ENCODE results near the gene PIGT.

Gene PIGT

GRCh38 chr20:45415822-45416637, at the start of gene PIGT:
TSS of gene PIGT (plus strand) at chr20:45416141. CDS start at chr20:45416157, 16 bp downstream.
- FAIRE-seq = no peak

DNA sequence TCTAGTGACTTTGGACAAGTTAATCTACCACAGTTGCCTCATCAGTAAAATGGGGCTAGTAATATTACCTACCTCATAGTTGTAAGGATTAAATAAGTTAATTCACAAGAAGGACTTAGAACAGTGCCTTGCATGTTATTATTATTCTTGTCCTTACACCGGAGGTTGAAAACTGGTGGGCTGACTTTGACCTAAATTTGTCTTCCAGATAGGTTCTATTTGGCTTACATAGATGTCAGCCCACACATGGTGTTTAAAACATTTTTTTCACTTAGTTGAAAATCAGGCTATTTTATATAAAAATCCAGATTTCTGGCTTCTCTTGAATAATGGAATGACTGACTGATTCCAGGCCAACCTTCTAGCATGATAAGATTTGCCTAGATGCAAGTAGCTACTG, 49.7 kb upstream of the PIGT start:
- no peak for FAIRE-seq

DNA sequence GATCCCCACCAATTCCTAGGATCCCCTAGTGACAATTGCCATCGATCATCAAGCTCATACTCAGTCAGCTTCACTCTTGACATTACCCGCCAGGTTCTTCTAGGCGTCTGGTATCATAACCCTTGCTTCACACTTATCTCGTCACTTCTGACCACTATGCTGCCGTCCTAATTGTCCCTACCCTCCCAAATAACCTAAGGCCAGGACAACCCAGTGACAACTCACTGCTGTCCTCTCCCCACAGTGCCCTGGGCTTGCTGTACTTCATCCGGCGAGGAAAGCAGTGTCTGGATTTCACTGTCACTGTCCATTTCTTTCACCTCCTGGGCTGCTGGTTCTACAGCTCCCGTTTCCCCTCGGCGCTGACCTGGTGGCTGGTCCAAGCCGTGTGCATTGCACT, 49.3 kb upstream of the PIGT start:
- FAIRE-seq = no peak

- FAIRE-seq = no peak
Measured at GRCh38 chr20:45367126-45367525, 48.8 kb upstream of the PIGT start.

DNA sequence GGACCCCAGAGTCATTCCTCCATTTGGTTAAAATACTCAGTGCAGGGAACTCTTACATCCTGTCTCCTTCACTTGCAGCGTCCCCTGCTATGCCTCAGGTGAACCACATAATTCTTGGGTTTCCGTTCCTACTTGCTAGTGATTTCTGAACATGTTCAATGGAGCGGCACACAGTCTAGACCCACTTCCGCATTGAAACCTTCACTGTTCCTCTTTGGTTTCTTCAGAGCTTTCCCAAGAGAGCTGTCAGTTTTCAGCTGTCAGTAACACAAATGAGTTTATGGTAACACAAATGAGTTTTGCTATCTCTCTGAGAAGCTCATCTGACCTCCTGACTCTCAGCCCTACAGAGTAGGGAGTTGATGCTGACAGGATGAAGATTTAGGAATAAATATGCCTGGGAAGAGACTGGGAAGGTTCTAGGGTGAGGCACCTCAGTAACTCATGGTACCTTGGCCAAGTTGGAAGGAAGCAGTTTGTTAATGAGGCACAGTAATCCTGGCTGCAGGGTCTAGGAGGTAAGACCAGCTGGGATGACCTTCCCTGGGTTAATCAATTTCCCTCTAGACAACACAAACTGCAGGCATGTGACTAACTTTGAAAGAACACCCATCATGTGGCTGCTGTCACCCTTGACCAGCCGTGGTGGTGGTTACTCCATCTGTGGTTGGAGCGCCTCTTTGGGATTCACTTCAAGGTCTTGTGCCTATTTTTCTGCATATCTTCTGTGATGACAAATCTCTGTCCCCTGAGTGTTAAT, 47.5 kb upstream of the PIGT start:
- no peak for FAIRE-seq

DNA sequence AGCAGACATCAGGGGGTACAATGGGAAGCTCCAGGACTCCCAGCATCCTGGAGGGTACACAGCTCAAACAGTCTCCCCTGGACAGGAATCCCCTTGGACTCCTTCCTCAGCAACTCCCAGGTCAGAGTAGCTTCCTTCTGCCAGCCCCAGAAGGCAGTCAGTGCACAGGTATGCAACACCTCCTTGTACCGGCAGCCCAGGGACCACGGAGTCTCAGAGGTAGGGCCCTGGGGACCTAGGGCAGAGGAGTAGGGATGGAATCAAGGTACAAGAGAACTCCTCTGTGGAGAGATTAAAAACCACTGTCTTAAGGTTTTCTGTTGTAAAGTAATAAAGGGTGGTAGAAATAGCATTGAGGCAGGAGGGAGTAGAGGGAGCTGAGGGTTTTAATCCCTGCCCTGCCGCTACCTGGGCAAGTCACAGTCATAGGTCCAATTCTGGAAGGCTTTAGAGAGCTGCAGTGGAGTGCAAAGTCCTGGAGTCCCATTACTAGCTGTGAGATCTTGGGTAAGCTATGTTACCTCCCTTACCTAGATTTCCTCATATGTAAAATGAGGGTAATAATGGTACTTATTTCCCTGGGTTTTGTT, 45.3 kb upstream of the PIGT start:
- FAIRE-seq = no peak

GRCh38 chr20:45372241-45372640, 43.7 kb upstream of the PIGT start:
- FAIRE-seq = no peak

DNA sequence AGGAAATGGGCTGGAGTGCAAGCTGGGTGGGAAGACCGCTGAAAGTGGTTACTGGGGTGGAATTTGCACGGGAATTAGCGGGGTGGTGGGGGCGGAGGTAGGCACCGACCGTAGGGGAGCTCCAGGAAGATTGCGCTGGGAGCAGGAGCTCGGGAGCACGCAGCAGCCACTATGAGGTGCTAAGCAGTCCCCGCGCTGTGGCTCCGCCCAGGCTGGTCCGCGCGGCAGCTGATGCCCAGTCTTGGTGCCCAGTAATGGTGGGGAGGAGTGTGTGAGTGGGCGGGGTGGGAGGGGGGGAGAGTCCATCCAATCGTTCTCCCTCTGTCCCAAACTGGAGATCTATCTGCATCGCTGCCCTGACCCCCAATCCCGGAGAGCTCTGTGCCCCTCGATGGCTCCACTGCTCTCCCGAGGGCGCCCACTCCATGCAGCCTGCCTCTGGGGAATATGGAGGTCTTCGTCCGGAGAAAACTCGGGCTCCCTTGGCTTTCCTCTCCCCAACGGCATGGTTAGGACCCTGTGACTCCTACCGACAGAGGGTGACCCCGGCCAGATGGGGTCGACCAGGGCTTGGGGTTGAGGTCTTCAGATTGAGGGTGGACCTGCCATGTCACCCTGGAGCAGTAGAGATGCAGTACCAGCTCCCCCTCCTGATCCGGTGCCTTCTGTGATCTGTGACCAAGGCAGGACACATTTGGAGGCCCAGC, 43.1 kb upstream of the PIGT start:
- FAIRE-seq = no peak

DNA sequence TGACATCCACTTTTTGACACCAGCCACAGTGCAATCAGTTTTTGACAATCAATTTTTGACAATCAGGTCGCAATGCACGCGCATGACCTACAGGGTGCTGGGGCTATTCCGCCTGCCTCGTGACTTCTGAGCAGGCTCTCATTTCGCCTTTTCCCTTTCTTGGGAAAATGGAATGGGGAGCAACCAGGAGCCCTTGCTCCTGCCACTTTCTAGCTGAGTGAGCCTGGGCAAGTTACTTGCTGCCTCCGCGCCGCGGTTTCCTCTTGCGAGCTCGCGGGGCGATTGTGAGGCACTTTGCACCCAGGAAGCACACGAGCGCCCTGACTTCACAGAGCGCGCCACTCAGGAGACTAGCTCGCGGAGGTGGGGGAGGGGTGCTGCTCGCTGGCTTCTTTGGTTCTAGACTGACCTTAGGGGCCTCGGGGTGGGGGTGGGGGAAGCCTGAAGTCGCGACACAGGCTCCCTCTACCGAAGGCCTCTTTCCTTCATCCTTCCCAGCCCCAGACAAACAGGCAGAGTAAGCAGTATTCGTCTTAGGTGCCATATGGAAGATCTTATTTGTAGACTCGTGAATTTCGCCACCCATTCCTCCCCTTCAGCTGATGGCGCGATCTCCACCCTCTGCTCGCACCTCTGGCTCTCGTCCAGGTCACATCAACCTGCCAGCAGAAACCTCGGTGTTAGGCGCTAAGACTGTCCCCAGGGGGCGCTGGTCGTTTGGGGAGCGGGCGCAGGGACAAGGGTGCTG, 42.4 kb upstream of the PIGT start:
- no peak for FAIRE-seq

GRCh38 chr20:45374101-45374467, 41.9 kb upstream of the PIGT start:
- FAIRE-seq = no peak

DNA sequence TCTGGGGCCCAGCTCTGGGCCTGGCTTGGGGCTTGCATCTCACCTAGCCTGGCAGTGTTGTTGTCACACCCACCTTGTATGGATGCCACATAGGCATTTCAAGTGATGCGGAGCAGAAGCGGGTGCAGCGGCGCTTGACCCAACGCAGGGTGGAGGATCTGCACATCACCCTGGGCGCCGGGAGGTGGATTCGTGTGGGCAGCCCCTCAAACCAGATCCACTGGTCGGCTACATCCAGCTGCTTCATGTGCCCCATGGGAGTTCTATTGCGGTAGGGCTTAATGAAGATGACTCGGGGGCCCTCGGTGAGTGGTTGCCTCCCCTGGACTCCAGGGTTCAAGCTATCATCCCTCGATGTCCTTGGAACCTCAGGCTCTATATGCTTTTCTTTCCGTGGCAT, 41.0 kb upstream of the PIGT start:
- FAIRE-seq = no peak

DNA sequence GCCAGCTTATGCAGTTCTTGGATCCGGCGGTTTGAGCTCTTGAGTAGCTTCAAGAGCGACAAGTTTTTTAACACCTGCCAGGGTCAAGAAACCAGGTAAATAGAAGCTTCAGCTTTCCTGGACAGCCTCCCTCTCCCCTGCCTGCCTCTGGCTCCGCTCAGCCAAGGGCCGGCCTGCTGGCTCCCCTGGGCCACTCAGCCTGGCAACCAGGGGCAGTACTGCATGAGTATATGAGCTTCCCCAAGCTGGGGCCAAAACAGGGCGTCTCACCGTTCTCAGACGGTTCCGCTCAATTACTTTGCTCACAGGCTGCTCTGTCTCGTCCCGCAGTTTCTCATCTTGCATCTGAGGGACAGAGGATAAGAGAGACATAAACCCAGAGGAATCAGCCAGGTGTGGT, 38.7 kb upstream of the PIGT start:
- no peak for FAIRE-seq

- FAIRE-seq = no peak
Measured at GRCh38 chr20:45378191-45378590, 37.8 kb upstream of the PIGT start, which contains the start of gene TP53TG5. TSS of gene TP53TG5 (minus strand) at chr20:45378325. CDS start at chr20:45378236, 89 bp downstream.

GRCh38 chr20:45387274-45387673, 28.7 kb upstream of the PIGT start:
- no peak for FAIRE-seq

DNA sequence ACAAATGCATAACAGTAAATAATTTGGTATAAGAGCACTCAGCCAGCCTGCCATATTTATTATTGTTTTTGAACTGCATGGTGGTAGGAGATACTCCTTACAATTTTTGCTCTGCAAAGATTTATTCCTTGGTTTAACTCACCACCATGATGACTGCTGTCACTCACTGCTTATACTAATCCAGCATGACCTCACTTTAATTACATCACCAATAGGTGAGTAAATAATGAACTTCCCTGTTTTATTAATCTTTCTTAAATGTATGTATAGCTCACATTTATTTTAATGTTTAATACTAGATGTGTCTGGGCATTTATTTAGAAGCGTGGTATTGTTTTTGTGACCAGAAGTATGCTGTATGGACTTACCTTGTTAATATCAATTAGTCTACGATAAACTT, 25.0 kb upstream of the PIGT start:
- no peak for FAIRE-seq

- no peak for FAIRE-seq
Measured at GRCh38 chr20:45391559-45391958, 24.4 kb upstream of the PIGT start.

DNA sequence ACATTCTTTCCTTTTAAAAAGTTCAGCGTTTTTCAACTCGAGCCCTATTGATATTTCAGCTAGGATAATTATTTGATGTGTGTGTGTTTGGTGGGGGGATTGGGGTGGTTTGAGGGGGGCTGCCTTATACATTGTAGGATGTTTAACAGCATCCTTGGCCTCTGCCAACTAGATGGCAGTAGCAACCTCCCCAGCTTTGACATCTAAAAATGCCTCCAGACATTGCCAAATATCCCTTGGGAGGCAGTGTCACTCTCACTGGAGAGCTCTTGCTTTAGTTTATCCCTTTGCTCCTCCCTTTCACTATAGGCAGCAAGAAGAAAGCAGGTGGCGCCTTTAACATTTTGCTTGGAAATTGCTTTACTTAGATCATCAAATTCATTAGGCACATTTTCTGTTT, 23.2 kb upstream of the PIGT start:
- no peak for FAIRE-seq

DNA sequence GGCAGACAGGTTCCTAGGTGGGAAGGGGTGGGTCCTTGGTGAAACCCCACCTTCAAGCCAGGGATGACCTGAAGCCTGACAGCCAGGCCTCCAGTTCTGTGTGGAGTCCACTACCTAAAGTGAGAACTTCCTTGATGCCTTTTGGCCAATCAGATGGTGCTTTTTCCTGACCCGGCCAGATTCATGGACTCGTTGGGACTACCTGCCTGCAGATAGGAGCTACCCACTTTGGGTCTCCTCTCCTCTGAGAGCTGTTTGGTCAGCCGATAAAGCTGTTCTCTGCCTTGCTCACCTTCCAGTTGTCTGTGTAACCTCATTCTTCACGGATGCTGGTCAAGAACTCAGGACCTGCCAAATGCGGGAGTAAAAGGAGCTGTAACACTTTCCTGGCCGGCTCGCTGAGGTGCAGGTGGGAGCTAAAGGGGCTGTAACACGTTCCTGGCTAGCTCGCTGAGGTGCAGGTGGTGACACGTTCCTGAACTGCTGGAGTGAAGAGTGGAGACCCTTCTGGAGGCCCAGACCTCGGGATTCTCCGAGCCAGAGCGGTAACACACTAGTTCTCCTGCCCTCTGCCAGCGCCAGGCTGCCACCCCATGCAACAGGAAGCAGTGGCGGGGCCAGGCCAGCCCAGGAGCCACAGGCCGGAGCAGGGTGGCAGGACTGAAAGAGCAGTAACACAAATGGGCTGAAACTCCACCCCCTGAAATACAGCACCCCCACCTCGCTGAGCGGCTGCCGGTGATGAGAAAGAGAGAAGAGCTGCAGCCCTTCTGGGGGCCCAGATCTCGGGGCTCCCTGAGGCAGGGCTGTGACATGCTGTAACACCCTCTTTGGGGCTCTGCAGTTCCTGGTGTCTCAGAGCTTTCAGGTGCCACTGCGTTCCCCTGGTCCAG, 21.5 kb upstream of the PIGT start:
- no peak for FAIRE-seq

- no peak for FAIRE-seq
Measured at GRCh38 chr20:45395114-45395415, 20.9 kb upstream of the PIGT start.

DNA sequence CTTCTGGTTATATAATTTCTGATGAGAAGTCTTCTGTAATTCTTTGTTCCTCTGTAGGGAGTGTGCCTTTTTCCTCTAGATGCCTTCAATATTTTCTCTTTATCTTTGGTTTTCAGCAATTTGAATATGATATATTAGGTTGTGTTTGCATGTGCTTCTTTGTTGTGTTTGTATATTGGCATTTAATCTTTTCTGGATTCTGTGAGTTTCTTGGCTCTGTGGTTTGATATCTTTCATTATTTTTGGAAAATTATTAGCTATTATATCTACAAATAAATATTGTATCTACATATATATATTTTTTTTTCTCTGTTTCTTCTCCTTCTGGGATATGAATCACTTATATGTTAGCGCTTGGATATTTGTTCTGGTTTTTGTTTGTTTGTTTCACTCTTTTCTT, 16.9 kb upstream of the PIGT start:
- no peak for FAIRE-seq

GRCh38 chr20:45400346-45401031, 15.5 kb upstream of the PIGT start:
- no peak for FAIRE-seq

Measured in TTC549 (cell line).